WTC11 (cell line): ENCODE results near the gene SDF2. TPM values are rescaled to one million over a fixed set of nuclear protein-coding genes. Genes with fewer than 3 reads are reported as not detected.
A peak's percentile ranks its signal among the peaks of the same experiment; 100 is the strongest.

ENCODE experiments used
- ATF1 ChIP-seq: sonication (generic); formaldehyde crosslinking; IDR thresholded peaks from 2 replicates; pipeline ENCODE4 v1.8.1; 2023; ENCODE audit warnings: mild to moderate bottlenecking, moderate library complexity, missing genetic modification reagents
- CBFB ChIP-seq: sonication (generic); formaldehyde crosslinking; IDR thresholded peaks from 2 replicates; pipeline ENCODE4 v1.8.1; 2022; ENCODE audit warnings: mild to moderate bottlenecking, low read depth, missing genetic modification reagents
- CREM ChIP-seq: sonication (generic); formaldehyde crosslinking; IDR thresholded peaks from 2 replicates; pipeline ENCODE4 v1.8.1; 2022; ENCODE audit warnings: mild to moderate bottlenecking, missing genetic modification reagents, moderate library complexity
- ETV6 ChIP-seq: sonication (generic); formaldehyde crosslinking; IDR thresholded peaks from 2 replicates; pipeline ENCODE4 v1.8.1; 2022; ENCODE audit warnings: mild to moderate bottlenecking, missing genetic modification reagents
- GABPB1 ChIP-seq: sonication (generic); formaldehyde crosslinking; IDR thresholded peaks from 2 replicates; pipeline ENCODE4 v1.8.1; 2023; ENCODE audit warnings: mild to moderate bottlenecking, missing genetic modification reagents
- HMGA2 ChIP-seq: fragments of 250-450 bp; sonication (Bioruptor Pico); IDR thresholded peaks from 2 replicates; pipeline ENCODE4 v1.4.0; 2021; ENCODE audit warnings: mild to moderate bottlenecking, moderate library complexity
- NFYB ChIP-seq: sonication (generic); formaldehyde crosslinking; conservative IDR thresholded peaks from 2 replicates; pipeline ENCODE4 v1.8.0; 2022; ENCODE audit warnings: low read depth, missing genetic modification reagents
- RELA ChIP-seq: sonication (generic); formaldehyde crosslinking; IDR thresholded peaks from 2 replicates; pipeline ENCODE4 v1.8.1; 2022; ENCODE audit warnings: missing genetic modification reagents, mild to moderate bottlenecking, borderline replicate concordance
- RORB ChIP-seq: fragments of 250-450 bp; sonication (Bioruptor Pico); IDR thresholded peaks from 2 replicates; pipeline ENCODE4 v1.9.0; 2021; ENCODE audit warnings: mild to moderate bottlenecking
- ZNF396 ChIP-seq: fragments of 250-450 bp; sonication (Bioruptor Pico); IDR thresholded peaks from 2 replicates; pipeline ENCODE4 v1.8.0; 2021; ENCODE audit warnings: mild to moderate bottlenecking, moderate library complexity, borderline replicate concordance
- ZNF423 ChIP-seq: fragments of 250-450 bp; sonication (Bioruptor Pico); IDR thresholded peaks from 2 replicates; pipeline ENCODE4 v2.1.2; 2022; ENCODE audit warnings: mild to moderate bottlenecking, moderate library complexity
- total RNA-seq: library from RNA; stranded (reverse); gene quantifications from 3 replicates; pipeline ENCODE4 v1.2.3, GENCODE V29; 2021
- TF ChIP-seq, protein P1 (sequence below): sonication (generic); formaldehyde crosslinking; IDR thresholded peaks from 2 replicates; pipeline ENCODE4 v1.8.1; 2023; ENCODE audit warnings: mild to moderate bottlenecking, missing genetic modification reagents, borderline replicate concordance
- TF ChIP-seq, protein P2 (sequence below): sonication (generic); formaldehyde crosslinking; IDR thresholded peaks from 2 replicates; pipeline ENCODE4 v1.8.1; 2023; ENCODE audit warnings: mild to moderate bottlenecking, missing genetic modification reagents
- TF ChIP-seq, protein P3 (sequence below): fragments of 250-450 bp; sonication (Bioruptor Pico); IDR thresholded peaks from 2 replicates; pipeline ENCODE4 v1.9.0; 2021; ENCODE audit warnings: mild to moderate bottlenecking
- TF ChIP-seq, protein P4 (sequence below): sonication (generic); formaldehyde crosslinking; IDR thresholded peaks from 2 replicates; pipeline ENCODE4 v1.8.0; 2023; ENCODE audit warnings: missing genetic modification reagents
- TF ChIP-seq, protein P5 (sequence below): sonication (generic); formaldehyde crosslinking; IDR thresholded peaks from 2 replicates; pipeline ENCODE4 v1.8.1; 2022; ENCODE audit warnings: low read depth, missing genetic modification reagents, borderline replicate concordance
- TF ChIP-seq, protein P6 (sequence below): fragments of 250-450 bp; sonication (Bioruptor Pico); IDR thresholded peaks from 2 replicates; pipeline ENCODE4 v1.8.0; 2021; ENCODE audit warnings: mild to moderate bottlenecking
- TF ChIP-seq, protein P7 (sequence below): sonication (generic); formaldehyde crosslinking; IDR thresholded peaks from 2 replicates; pipeline ENCODE4 v1.8.0; 2022; ENCODE audit warnings: mild to moderate bottlenecking, missing genetic modification reagents
- TF ChIP-seq, protein P8 (sequence below): fragments of 250-450 bp; sonication (Bioruptor Pico); IDR thresholded peaks from 2 replicates; pipeline ENCODE4 v1.9.0; 2021; ENCODE audit warnings: mild to moderate bottlenecking, borderline replicate concordance
- TF ChIP-seq, protein P9 (sequence below): sonication (generic); formaldehyde crosslinking; IDR thresholded peaks from 2 replicates; pipeline ENCODE4 v1.8.1; 2023; ENCODE audit warnings: mild to moderate bottlenecking, missing genetic modification reagents, moderate library complexity
- TF ChIP-seq, protein P10 (sequence below): sonication (generic); formaldehyde crosslinking; conservative IDR thresholded peaks from 2 replicates; pipeline ENCODE4 v1.8.1; 2022; ENCODE audit warnings: mild to moderate bottlenecking, missing genetic modification reagents

The SDF2 gene
- total RNA-seq, 1 experiment from 2014 or later, result 49.4 TPM

DNA sequence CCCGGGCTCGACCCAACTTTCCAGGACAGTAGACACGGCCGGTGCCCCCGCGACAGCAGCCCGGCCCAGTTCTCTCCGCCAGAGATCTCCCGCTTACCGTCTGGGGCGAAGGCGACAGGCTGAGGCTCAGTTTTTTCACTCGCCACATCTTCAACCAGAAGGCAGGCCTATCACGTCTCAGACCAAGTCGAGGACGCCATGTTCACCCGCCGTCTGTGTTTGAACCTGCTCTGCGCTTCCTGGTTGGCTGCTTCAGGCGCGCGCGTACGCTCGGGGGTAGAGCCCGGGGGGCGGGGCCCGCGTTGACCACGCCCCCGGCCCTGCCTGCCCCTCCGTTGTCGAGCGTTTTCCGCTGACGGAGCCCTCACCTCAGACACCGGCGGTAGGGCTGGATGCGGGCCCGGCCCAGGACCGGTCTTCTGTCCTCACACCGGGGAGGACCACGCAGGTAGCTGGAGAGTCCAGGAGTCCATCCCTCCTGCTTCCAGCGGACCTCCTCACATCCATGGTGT is 62.9 kb downstream of the SDF2 start, which contains the start of gene SPAG5 (continued):
- TF ChIP-seq, protein P1, sequence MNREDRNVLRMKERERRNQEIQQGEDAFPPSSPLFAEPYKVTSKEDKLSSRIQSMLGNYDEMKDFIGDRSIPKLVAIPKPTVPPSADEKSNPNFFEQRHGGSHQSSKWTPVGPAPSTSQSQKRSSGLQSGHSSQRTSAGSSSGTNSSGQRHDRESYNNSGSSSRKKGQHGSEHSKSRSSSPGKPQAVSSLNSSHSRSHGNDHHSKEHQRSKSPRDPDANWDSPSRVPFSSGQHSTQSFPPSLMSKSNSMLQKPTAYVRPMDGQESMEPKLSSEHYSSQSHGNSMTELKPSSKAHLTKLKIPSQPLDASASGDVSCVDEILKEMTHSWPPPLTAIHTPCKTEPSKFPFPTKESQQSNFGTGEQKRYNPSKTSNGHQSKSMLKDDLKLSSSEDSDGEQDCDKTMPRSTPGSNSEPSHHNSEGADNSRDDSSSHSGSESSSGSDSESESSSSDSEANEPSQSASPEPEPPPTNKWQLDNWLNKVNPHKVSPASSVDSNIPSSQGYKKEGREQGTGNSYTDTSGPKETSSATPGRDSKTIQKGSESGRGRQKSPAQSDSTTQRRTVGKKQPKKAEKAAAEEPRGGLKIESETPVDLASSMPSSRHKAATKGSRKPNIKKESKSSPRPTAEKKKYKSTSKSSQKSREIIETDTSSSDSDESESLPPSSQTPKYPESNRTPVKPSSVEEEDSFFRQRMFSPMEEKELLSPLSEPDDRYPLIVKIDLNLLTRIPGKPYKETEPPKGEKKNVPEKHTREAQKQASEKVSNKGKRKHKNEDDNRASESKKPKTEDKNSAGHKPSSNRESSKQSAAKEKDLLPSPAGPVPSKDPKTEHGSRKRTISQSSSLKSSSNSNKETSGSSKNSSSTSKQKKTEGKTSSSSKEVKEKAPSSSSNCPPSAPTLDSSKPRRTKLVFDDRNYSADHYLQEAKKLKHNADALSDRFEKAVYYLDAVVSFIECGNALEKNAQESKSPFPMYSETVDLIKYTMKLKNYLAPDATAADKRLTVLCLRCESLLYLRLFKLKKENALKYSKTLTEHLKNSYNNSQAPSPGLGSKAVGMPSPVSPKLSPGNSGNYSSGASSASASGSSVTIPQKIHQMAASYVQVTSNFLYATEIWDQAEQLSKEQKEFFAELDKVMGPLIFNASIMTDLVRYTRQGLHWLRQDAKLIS, result no peak
- TF ChIP-seq, protein P2, sequence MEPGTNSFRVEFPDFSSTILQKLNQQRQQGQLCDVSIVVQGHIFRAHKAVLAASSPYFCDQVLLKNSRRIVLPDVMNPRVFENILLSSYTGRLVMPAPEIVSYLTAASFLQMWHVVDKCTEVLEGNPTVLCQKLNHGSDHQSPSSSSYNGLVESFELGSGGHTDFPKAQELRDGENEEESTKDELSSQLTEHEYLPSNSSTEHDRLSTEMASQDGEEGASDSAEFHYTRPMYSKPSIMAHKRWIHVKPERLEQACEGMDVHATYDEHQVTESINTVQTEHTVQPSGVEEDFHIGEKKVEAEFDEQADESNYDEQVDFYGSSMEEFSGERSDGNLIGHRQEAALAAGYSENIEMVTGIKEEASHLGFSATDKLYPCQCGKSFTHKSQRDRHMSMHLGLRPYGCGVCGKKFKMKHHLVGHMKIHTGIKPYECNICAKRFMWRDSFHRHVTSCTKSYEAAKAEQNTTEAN (CRISPR knock-in tag), result no peak
- TF ChIP-seq, protein P3, sequence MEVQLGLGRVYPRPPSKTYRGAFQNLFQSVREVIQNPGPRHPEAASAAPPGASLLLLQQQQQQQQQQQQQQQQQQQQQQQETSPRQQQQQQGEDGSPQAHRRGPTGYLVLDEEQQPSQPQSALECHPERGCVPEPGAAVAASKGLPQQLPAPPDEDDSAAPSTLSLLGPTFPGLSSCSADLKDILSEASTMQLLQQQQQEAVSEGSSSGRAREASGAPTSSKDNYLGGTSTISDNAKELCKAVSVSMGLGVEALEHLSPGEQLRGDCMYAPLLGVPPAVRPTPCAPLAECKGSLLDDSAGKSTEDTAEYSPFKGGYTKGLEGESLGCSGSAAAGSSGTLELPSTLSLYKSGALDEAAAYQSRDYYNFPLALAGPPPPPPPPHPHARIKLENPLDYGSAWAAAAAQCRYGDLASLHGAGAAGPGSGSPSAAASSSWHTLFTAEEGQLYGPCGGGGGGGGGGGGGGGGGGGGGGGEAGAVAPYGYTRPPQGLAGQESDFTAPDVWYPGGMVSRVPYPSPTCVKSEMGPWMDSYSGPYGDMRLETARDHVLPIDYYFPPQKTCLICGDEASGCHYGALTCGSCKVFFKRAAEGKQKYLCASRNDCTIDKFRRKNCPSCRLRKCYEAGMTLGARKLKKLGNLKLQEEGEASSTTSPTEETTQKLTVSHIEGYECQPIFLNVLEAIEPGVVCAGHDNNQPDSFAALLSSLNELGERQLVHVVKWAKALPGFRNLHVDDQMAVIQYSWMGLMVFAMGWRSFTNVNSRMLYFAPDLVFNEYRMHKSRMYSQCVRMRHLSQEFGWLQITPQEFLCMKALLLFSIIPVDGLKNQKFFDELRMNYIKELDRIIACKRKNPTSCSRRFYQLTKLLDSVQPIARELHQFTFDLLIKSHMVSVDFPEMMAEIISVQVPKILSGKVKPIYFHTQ (CRISPR knock-in tag), result no peak
- TF ChIP-seq, protein P4, sequence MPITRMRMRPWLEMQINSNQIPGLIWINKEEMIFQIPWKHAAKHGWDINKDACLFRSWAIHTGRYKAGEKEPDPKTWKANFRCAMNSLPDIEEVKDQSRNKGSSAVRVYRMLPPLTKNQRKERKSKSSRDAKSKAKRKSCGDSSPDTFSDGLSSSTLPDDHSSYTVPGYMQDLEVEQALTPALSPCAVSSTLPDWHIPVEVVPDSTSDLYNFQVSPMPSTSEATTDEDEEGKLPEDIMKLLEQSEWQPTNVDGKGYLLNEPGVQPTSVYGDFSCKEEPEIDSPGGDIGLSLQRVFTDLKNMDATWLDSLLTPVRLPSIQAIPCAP (CRISPR knock-in tag), result no peak; the same call in 1 of the 2 replicates
- TF ChIP-seq HMGA2, result no peak
- TF ChIP-seq RORB (CRISPR knock-in tag), result no peak
- TF ChIP-seq CBFB (CRISPR knock-in tag), result no peak
- TF ChIP-seq NFYB (CRISPR knock-in tag), result peak; percentile 63
- TF ChIP-seq, protein P5, sequence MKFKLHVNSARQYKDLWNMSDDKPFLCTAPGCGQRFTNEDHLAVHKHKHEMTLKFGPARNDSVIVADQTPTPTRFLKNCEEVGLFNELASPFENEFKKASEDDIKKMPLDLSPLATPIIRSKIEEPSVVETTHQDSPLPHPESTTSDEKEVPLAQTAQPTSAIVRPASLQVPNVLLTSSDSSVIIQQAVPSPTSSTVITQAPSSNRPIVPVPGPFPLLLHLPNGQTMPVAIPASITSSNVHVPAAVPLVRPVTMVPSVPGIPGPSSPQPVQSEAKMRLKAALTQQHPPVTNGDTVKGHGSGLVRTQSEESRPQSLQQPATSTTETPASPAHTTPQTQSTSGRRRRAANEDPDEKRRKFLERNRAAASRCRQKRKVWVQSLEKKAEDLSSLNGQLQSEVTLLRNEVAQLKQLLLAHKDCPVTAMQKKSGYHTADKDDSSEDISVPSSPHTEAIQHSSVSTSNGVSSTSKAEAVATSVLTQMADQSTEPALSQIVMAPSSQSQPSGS, result no peak
- TF ChIP-seq, protein P6, sequence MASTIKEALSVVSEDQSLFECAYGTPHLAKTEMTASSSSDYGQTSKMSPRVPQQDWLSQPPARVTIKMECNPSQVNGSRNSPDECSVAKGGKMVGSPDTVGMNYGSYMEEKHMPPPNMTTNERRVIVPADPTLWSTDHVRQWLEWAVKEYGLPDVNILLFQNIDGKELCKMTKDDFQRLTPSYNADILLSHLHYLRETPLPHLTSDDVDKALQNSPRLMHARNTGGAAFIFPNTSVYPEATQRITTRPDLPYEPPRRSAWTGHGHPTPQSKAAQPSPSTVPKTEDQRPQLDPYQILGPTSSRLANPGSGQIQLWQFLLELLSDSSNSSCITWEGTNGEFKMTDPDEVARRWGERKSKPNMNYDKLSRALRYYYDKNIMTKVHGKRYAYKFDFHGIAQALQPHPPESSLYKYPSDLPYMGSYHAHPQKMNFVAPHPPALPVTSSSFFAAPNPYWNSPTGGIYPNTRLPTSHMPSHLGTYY (CRISPR knock-in tag), result no peak
- TF ChIP-seq, protein P7, sequence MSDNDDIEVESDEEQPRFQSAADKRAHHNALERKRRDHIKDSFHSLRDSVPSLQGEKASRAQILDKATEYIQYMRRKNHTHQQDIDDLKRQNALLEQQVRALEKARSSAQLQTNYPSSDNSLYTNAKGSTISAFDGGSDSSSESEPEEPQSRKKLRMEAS, result peak; percentile 65; the same call in 1 of the 2 replicates
- TF ChIP-seq, protein P8, sequence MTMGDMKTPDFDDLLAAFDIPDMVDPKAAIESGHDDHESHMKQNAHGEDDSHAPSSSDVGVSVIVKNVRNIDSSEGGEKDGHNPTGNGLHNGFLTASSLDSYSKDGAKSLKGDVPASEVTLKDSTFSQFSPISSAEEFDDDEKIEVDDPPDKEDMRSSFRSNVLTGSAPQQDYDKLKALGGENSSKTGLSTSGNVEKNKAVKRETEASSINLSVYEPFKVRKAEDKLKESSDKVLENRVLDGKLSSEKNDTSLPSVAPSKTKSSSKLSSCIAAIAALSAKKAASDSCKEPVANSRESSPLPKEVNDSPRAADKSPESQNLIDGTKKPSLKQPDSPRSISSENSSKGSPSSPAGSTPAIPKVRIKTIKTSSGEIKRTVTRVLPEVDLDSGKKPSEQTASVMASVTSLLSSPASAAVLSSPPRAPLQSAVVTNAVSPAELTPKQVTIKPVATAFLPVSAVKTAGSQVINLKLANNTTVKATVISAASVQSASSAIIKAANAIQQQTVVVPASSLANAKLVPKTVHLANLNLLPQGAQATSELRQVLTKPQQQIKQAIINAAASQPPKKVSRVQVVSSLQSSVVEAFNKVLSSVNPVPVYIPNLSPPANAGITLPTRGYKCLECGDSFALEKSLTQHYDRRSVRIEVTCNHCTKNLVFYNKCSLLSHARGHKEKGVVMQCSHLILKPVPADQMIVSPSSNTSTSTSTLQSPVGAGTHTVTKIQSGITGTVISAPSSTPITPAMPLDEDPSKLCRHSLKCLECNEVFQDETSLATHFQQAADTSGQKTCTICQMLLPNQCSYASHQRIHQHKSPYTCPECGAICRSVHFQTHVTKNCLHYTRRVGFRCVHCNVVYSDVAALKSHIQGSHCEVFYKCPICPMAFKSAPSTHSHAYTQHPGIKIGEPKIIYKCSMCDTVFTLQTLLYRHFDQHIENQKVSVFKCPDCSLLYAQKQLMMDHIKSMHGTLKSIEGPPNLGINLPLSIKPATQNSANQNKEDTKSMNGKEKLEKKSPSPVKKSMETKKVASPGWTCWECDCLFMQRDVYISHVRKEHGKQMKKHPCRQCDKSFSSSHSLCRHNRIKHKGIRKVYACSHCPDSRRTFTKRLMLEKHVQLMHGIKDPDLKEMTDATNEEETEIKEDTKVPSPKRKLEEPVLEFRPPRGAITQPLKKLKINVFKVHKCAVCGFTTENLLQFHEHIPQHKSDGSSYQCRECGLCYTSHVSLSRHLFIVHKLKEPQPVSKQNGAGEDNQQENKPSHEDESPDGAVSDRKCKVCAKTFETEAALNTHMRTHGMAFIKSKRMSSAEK (CRISPR knock-in tag), result no peak
- TF ChIP-seq ZNF423 (CRISPR knock-in tag), result no peak
- TF ChIP-seq, protein P9, sequence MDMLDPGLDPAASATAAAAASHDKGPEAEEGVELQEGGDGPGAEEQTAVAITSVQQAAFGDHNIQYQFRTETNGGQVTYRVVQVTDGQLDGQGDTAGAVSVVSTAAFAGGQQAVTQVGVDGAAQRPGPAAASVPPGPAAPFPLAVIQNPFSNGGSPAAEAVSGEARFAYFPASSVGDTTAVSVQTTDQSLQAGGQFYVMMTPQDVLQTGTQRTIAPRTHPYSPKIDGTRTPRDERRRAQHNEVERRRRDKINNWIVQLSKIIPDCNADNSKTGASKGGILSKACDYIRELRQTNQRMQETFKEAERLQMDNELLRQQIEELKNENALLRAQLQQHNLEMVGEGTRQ (CRISPR knock-in tag), result no peak
- no peak for TF ChIP-seq RELA
- TF ChIP-seq, protein P10, sequence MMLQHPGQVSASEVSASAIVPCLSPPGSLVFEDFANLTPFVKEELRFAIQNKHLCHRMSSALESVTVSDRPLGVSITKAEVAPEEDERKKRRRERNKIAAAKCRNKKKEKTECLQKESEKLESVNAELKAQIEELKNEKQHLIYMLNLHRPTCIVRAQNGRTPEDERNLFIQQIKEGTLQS, result no peak
- no peak; the same call in 1 of the 2 replicates for TF ChIP-seq GABPB1 (CRISPR knock-in tag)
- no peak for TF ChIP-seq ETV6 (CRISPR knock-in tag)
- 0 out of 2 replicates have a peak, but pooled peaks have one; percentile 11 for TF ChIP-seq ATF1 (CRISPR knock-in tag)
- no peak for TF ChIP-seq ZNF396 (CRISPR knock-in tag)
- 0 out of 2 replicates have a peak, but pooled peaks have one; percentile 49 for TF ChIP-seq CREM (CRISPR knock-in tag)
